GM19238 (cell line): ENCODE data around the gene JUP.
A peak's percentile ranks its signal among the peaks of the same experiment; 100 is the strongest.
"Not testable (repeated sequence)": the region's sequence is repeated elsewhere in the genome, so short reads cannot be mapped to it uniquely, and the experiment has no call there.

Source experiments
- DNase-seq: peaks from one replicate; pipeline ENCODE4 v3.0.0; 2011; ENCODE audit warnings: low spot score; ENCODE audit not compliant: insufficient read length

Gene JUP

GRCh38 chr17:41786227-41787020 is at the start of gene JUP:
Gene JUP, minus strand, starts transcription at chr17:41786711. Its CDS starts 14,857 bp downstream, at chr17:41771854.
- peak; percentile 94 for DNase-seq

- DNase-seq = peak; percentile 74
Observed at GRCh38 chr17:41835800-41836549, 49.5 kb upstream of the JUP start, which contains the start of gene NT5C3B. Gene NT5C3B, minus strand, starts transcription at chr17:41836232. Its CDS starts 39 bp downstream, at chr17:41836193.

- no peak for DNase-seq
Observed at GRCh38 chr17:41835214-41835799, 48.8 kb upstream of the JUP start.

- not testable (repeated sequence) for DNase-seq
Observed at GRCh38 chr17:41829961-41830360, 43.5 kb upstream of the JUP start.

- DNase-seq = no peak
Observed at GRCh38 chr17:41825175-41825845, 38.8 kb upstream of the JUP start.

GRCh38 chr17:41824086-41824485 is 37.6 kb upstream of the JUP start:
- DNase-seq = no peak

- no peak for DNase-seq
Observed at GRCh38 chr17:41823580-41823979, 37.1 kb upstream of the JUP start.

- no peak for DNase-seq
Observed at GRCh38 chr17:41823141-41823524, 36.6 kb upstream of the JUP start.

- no peak for DNase-seq
Observed at GRCh38 chr17:41822216-41823140, 36.0 kb upstream of the JUP start.

GRCh38 chr17:41821776-41822175 is 35.3 kb upstream of the JUP start:
- no peak for DNase-seq

- DNase-seq = no peak
Observed at GRCh38 chr17:41818024-41818423, 31.5 kb upstream of the JUP start.

- DNase-seq = no peak
Observed at GRCh38 chr17:41816637-41817320, 30.3 kb upstream of the JUP start.

- DNase-seq = no peak
Observed at GRCh38 chr17:41814195-41814594, 27.7 kb upstream of the JUP start.

- no peak for DNase-seq
Observed at GRCh38 chr17:41813699-41814124, 27.2 kb upstream of the JUP start.

GRCh38 chr17:41813152-41813680 is 26.7 kb upstream of the JUP start:
- no peak for DNase-seq

GRCh38 chr17:41812381-41813151 is 26.1 kb upstream of the JUP start, which contains the start of gene FKBP10:
Gene FKBP10, plus strand, starts transcription at chr17:41813004. Its CDS starts 31 bp downstream, at chr17:41813035.
- DNase-seq = peak; percentile 41

- peak; percentile 77 for DNase-seq
Observed at GRCh38 chr17:41811549-41812380, 25.3 kb upstream of the JUP start, which contains the start of gene P3H4. Gene P3H4, minus strand, starts transcription at chr17:41811949. Its CDS starts 34 bp downstream, at chr17:41811915.
